GM21723 (cell line): ENCODE measurements around the gene TIGD1.
"Not testable (repeated sequence)": the region's sequence is repeated elsewhere in the genome, so short reads cannot be mapped to it uniquely, and the experiment has no call there.

Source experiments
- ATAC-seq: cut with Tn5 transposase; IDR thresholded peaks from one replicate; pipeline ENCODE4 v1.9.1; 2021; ENCODE audit warnings: mild to moderate bottlenecking, moderate library complexity; ENCODE audit not compliant: unreplicated experiment

Gene TIGD1

DNA sequence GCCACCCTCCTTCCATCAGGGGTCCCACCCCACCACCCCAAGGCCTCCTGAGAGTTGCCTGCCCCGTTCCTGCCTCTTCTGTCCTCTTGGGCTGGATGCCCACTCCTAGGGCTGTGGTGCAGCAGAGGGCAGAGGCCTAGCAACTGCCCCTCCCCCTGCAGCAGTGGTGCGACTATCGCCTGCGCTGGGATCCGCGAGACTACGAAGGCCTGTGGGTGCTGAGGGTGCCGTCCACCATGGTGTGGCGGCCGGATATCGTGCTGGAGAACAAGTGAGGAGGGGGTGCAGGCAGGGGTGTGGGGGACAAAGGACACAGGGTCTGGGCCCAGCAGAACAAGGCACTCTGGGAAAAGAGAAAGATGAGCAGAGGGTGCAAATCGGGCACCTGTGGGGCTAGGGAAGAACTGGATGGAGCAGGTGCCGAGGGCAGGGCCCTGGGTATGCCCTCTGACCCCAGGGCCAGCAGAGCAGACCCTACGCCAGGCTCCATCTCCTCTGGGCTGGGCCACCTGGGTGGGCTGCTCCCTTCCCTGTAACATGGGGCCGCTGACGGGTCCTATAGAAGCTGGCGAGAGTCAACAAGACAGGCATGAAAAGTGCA, 9.8 kb downstream of the TIGD1 start:
- ATAC-seq: no peak

- no peak for ATAC-seq
Observed at GRCh38 chr2:232539298-232540231, 10.8 kb downstream of the TIGD1 start, which contains the start of gene CHRNG. Gene CHRNG, plus strand, starts transcription at chr2:232539692. Its CDS starts 56 bp downstream, at chr2:232539748.

GRCh38 chr2:232538671-232539070, 11.7 kb downstream of the TIGD1 start:
- ATAC-seq: no peak

DNA sequence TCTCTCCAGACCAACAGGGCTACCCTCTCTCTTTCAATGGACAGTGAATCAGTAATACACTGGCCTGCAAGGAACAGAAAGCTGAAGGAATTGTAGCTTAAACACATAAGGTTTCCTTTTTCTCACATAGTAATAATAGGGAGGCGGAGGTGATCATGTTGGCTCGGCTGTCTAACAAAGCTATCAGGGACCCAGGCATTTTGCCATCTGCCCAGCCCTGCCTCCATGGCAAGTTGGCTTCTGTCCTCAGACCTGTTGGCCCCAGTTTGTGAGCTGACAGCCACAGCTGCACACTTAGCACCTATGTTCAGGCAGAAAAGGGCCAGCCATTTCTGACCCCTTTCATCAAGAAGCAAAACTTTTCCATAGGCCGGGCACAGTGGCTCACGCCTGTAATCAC, 12.9 kb downstream of the TIGD1 start:
- no peak for ATAC-seq

DNA sequence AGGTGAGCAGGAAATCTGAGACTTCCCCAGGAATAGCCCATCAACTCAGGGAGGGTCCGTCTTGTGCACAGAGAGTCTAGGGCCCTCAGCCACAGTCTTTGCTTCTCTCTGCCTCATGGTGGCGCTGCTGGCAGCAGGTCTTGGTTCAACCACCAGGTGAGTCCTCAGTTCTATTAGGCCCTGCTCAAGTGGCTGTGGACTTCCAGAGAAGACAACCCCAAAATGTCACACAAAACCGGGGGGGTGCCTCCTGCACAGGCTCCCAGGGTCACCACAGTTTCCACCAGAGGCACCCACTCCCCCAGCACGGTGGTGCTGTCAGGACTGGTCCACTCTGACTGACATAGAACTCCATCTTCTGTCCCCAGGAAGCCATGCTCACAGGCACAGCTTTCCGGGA, 13.3 kb downstream of the TIGD1 start:
- ATAC-seq: no peak

GRCh38 chr2:232535761-232536530, 14.4 kb downstream of the TIGD1 start:
- no peak for ATAC-seq

DNA sequence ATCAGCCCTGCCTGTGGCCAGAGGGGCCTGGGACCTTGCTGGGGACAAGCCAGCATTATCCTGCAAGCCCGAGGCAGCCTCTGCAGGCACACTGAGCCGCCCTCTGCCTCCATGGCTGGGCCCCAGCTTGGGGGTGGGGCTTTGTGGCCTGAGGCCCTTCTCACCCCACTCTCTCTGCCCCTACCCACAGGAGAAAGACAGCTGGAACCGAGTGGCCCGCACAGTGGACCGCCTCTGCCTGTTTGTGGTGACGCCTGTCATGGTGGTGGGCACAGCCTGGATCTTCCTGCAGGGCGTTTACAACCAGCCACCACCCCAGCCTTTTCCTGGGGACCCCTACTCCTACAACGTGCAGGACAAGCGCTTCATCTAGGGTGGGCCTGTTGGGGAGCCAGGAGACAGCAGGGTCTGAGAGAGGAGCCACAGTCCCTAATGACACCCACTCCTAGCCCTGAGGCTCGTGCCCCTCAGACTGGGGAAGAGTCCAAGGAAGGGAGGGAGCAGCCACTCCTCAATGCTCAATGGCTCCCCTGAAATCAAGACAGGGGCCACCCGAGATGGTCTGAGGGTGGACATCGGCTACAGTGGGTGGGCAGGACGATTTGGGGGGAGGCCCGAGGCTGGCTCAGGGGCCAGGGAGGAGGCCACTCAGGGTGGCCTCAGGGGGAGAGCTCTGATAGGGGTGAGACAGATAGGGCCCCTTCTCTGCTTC, 15.3 kb downstream of the TIGD1 start:
- no peak for ATAC-seq

DNA sequence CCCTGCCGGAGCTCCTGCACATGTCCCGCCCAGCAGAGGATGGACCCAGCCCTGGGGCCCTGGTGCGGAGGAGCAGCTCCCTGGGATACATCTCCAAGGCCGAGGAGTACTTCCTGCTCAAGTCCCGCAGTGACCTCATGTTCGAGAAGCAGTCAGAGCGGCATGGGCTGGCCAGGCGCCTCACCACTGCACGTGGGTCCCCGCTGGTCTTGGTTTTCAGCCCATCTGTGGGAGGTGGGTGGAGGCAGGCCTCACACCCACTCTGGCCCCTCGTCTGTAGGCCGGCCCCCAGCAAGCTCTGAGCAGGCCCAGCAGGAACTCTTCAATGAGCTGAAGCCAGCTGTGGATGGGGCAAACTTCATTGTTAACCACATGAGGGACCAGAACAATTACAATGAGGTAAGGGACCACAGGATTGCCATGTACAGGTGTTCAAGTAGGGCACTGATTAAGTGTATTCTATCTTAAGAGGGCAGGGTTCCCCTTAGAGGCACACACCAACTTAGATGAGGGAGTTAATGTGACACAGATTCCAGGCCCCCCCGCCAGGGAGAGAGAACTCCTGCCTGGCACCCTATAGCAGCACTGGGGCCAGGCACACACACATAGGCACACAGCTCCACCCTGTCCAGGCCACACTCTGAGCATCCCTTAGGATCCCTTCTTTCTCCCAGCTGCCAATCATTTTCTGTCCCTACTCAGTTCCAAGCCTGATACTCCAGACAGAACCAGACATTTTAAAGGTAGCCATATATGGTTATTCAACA, 16.2 kb downstream of the TIGD1 start:
- no peak for ATAC-seq

DNA sequence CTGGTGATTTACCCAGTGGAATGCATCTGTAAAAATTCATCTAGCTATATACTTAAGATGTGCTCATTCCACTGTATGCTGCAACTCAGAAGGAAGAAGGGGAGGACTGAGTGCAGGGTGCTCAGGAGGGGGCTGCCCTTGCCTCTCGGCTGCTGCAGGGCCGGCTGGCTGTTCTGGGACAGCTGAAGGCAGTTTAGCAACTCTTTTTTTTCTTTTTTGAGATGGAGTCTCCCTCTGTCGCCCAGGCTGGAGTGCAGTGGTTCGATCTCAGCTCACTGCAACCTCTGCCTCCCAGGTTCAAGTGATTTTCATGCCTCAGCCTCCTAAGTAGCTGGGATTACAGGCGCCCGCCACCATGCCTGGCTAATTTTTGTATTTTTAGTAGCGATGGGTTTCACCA, 17.5 kb downstream of the TIGD1 start:
- ATAC-seq: not testable (repeated sequence)

GRCh38 chr2:232532419-232532818, 17.9 kb downstream of the TIGD1 start:
- no peak for ATAC-seq

- ATAC-seq: no peak
Observed at GRCh38 chr2:232530626-232531260, 19.6 kb downstream of the TIGD1 start.

DNA sequence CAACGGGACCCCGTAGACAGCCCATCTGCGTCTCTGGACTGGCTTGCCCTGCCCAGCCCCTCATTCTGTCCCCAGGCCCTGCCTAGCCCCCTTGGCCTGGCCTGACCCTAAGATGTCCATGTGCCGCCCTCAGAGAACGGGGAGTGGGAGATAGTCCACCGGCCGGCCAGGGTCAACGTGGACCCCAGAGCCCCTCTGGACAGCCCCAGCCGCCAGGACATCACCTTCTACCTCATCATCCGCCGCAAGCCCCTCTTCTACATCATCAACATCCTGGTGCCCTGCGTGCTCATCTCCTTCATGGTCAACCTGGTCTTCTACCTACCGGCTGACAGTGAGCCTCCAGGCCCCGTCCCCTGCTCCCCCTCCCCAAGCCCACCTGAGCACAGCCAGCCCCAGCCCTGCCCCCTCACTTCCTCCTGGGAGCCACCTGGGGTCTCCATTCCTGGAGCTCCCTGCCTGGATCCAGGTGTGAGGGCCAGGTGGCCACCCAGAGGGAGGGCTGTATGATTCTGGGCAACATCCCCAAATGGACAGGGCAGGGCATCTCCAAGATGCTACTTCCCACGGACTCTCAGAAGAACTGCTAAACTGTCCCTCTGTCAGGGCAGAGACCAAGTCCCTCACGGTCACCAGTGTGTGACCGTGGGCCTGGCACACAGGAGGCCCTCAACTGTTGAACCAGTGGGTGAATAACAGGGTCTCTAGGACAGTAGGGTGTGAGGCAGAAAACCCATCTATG, 20.4 kb downstream of the TIGD1 start:
- ATAC-seq: no peak

GRCh38 chr2:232528746-232529460, 21.5 kb downstream of the TIGD1 start:
- no peak for ATAC-seq

DNA sequence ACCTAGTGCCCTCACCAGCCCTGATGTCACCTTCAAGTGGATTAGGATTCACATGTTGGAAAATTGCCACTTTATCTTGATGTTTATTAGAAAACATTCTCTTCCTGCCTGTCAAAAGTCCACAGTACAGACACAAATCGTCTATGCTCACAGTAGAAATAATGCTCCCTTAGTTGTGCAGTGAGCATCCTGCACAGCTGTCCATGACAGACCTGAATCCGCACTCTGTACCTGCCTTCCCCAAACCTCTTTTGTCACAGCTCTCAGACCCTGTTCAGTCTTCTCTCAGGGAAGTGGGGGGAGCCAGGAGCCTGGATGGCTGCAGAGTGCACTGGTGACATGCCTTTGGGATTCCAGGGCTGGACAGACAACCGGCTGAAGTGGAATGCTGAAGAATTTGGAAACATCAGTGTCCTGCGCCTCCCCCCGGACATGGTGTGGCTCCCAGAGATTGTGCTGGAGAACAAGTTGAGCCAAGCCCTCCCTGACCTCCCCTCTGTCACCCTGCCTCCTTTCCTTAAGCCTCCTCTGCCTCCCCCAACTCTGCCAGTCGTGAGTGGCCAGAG, 22.4 kb downstream of the TIGD1 start:
- no peak for ATAC-seq

GRCh38 chr2:232526372-232526941, 23.9 kb downstream of the TIGD1 start:
- ATAC-seq: no peak

- no peak for ATAC-seq
Observed at GRCh38 chr2:232525791-232526371, 24.5 kb downstream of the TIGD1 start, which contains the start of gene CHRND. Gene CHRND, plus strand, starts transcription at chr2:232526160. Its CDS starts 56 bp downstream, at chr2:232526216.

DNA sequence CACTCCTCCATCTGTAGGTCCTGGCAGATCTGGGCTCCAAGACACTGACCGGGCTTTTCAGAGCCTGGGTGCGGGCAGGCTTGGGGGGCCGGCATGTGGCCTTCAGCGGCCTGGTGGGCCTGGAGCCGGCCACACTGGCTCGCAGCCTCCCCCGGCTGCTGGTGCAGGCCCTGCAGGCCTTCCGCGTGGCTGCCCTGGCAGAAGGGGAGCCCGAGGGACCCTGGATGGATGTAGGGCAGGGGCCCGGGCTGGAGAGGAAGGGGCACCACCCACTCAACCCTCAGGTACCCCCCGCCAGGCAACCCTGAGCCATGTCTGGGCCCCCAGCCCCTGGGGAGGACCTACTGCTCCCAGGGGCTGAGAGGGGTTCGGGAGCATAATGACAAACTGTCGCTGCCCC, 25.2 kb downstream of the TIGD1 start:
- no peak for ATAC-seq
